Mesodermal cell (in vitro differentiated cells): ENCODE data around the gene STXBP6.
"Not testable (repeated sequence)": the region's sequence is repeated elsewhere in the genome, so short reads cannot be mapped to it uniquely, and the experiment has no call there.

ENCODE experiments used
- H3K27ac ChIP-seq: 2 replicates; pipeline ENCODE4 v1.7.0; 2013; ENCODE audit warnings: mild to moderate bottlenecking, low read depth, low read length, moderate library complexity; ENCODE audit not compliant: severe bottlenecking
- H3K36me3 ChIP-seq: 2 replicates; pipeline ENCODE4 v1.7.1; 2013; ENCODE audit warnings: mild to moderate bottlenecking, low read length, moderate library complexity; ENCODE audit not compliant: control insufficient read depth, insufficient read depth
- H3K4me1 ChIP-seq: one replicate; pipeline ENCODE4 v1.7.1; 2013; ENCODE audit warnings: mild to moderate bottlenecking, low read length; ENCODE audit not compliant: insufficient read depth, control insufficient read depth, poor library complexity, severe bottlenecking
- H3K4me3 ChIP-seq: 2 replicates; pipeline ENCODE4 v1.7.0; 2013; ENCODE audit warnings: low read length, control low read depth, mild to moderate bottlenecking; ENCODE audit not compliant: insufficient read depth, poor library complexity, severe bottlenecking; ENCODE audit errors: extremely low read depth
- H3K9me3 ChIP-seq: 2 replicates; pipeline ENCODE4 v1.7.1; 2013; ENCODE audit warnings: mild to moderate bottlenecking, low read length, moderate library complexity; ENCODE audit not compliant: control insufficient read depth
- WGBS, 2 experiments: methylation state at CpG; one replicate each; pipeline ENCODE4 v1.1.5; 2013; ENCODE audit warnings: missing lambda C conversion rate in 2 of 2; ENCODE audit not compliant: insufficient coverage in 2 of 2; 5-methylcytosine and 5-hydroxymethylcytosine counted together

Gene STXBP6

GRCh38 chr14:24966579-24966964 lies 83.4 kb downstream of the STXBP6 start:
- Histone ChIP-seq H3K27ac (peak overlapping the region; percentile 87), H3K36me3 (no peaks in the 10 kb centered on the region), H3K4me3 (no peak overlapping the region), H3K9me3 (no peaks in the 10 kb centered on the region), H3K4me1 (peaks cover 34% of the 10 kb centered on the region)
- 80% methylated on average over 1 of the region's 1 CpG; no CpG with 5 or more reads in 1 of the 2 experiments for WGBS, 2 experiments

- peak overlapping the region; percentile 87 for H3K27ac ChIP-seq
Measured at GRCh38 chr14:24965934-24966578, 83.9 kb downstream of the STXBP6 start.

GRCh38 chr14:24965578-24965933 lies 84.4 kb downstream of the STXBP6 start:
- 100% methylated on average over 1 of the region's 1 CpG; no CpG with 5 or more reads in 1 of the 2 experiments for WGBS, 2 experiments
- Histone ChIP-seq H3K27ac (peak overlapping the region; percentile 87), H3K36me3 (no peaks in the 10 kb centered on the region), H3K4me3 (no peak overlapping the region), H3K4me1 (peaks cover 30% of the 10 kb centered on the region), H3K9me3 (no peaks in the 10 kb centered on the region)

More at GRCh38 chr14:24965934-24966578, 83.9 kb downstream of the STXBP6 start:
- H3K4me1 ChIP-seq: peaks cover 30% of the 10 kb centered on the region
- H3K9me3 ChIP-seq: no peaks in the 10 kb centered on the region
- no peaks in the 10 kb centered on the region for H3K36me3 ChIP-seq
- 80% methylated on average over 1 of the region's 3 CpGs; no CpG with 5 or more reads in 1 of the 2 experiments for WGBS, 2 experiments
- H3K4me3 ChIP-seq: no peak overlapping the region

- H3K4me1 ChIP-seq: peaks cover 35% of the 10 kb centered on the region
- no peak overlapping the region for H3K27ac ChIP-seq
- H3K9me3 ChIP-seq: no peaks in the 10 kb centered on the region
- no peak overlapping the region for H3K4me3 ChIP-seq
- WGBS, 2 experiments: 100% methylated on average over 1 of the region's 2 CpGs; no CpG with 5 or more reads in 1 of the 2 experiments
- H3K36me3 ChIP-seq: no peaks in the 10 kb centered on the region
Measured at GRCh38 chr14:24964591-24964990, 85.4 kb downstream of the STXBP6 start.

GRCh38 chr14:24964048-24964447 lies 85.9 kb downstream of the STXBP6 start:
- WGBS, 2 experiments: 83% methylated on average over 1 of the region's 2 CpGs; no CpG with 5 or more reads in 1 of the 2 experiments
- Histone ChIP-seq H3K27ac (no peak overlapping the region), H3K4me1 (peaks cover 40% of the 10 kb centered on the region)

GRCh38 chr14:24962118-24962517 lies 87.8 kb downstream of the STXBP6 start:
- H3K4me3 ChIP-seq, H3K27ac ChIP-seq, H3K36me3 ChIP-seq, H3K9me3 ChIP-seq: not testable (repeated sequence)
- WGBS, 2 experiments: 90 to 100% methylated on average over 2 of the region's 6 CpGs
- H3K4me1 ChIP-seq: peaks cover 38% of the 10 kb centered on the region

More at GRCh38 chr14:24964048-24964447, 85.9 kb downstream of the STXBP6 start:
- H3K9me3 ChIP-seq: no peaks in the 10 kb centered on the region
- no peak overlapping the region for H3K4me3 ChIP-seq
- H3K36me3 ChIP-seq: no peaks in the 10 kb centered on the region

- H3K27ac ChIP-seq: no peak overlapping the region
- WGBS, 2 experiments: 100% methylated on average over 1 of the region's 2 CpGs
- no peaks in the 10 kb centered on the region for H3K9me3 ChIP-seq
- H3K4me1 ChIP-seq: peaks cover 30% of the 10 kb centered on the region
- H3K4me3 ChIP-seq: no peak overlapping the region
- H3K36me3 ChIP-seq: no peaks in the 10 kb centered on the region
Measured at GRCh38 chr14:24960816-24961215, 89.1 kb downstream of the STXBP6 start.

GRCh38 chr14:24959791-24960331 lies 90.1 kb downstream of the STXBP6 start:
- Histone ChIP-seq H3K36me3 (no peaks in the 10 kb centered on the region), H3K9me3 (no peaks in the 10 kb centered on the region), H3K4me1 (peaks cover 23% of the 10 kb centered on the region), H3K27ac (no peak overlapping the region), H3K4me3 (no peak overlapping the region)
- 70 to 82% methylated on average over 1 of the region's 1 CpG for WGBS, 2 experiments

GRCh38 chr14:24958271-24958670 lies 91.7 kb downstream of the STXBP6 start:
- 60 to 100% methylated on average over 1 of the region's 1 CpG for WGBS, 2 experiments
- Histone ChIP-seq H3K4me3 (no peak overlapping the region), H3K4me1 (peaks cover 20% of the 10 kb centered on the region), H3K36me3 (no peaks in the 10 kb centered on the region), H3K9me3 (no peaks in the 10 kb centered on the region), H3K27ac (no peak overlapping the region)

- Histone ChIP-seq H3K4me3 (no peak overlapping the region), H3K36me3 (no peaks in the 10 kb centered on the region), H3K4me1 (peaks cover 20% of the 10 kb centered on the region), H3K27ac (no peak overlapping the region), H3K9me3 (no peaks in the 10 kb centered on the region)
- 100% methylated on average over 1 of the region's 1 CpG; no CpG with 5 or more reads in 1 of the 2 experiments for WGBS, 2 experiments
Measured at GRCh38 chr14:24957814-24958213, 92.1 kb downstream of the STXBP6 start.

- no peak overlapping the region for H3K27ac ChIP-seq
- WGBS, 2 experiments: 81 to 93% methylated on average over 3 of the region's 4 CpGs
- no peak overlapping the region for H3K4me3 ChIP-seq
- no peaks in the 10 kb centered on the region for H3K9me3 ChIP-seq
- peaks cover 20% of the 10 kb centered on the region for H3K4me1 ChIP-seq
- no peaks in the 10 kb centered on the region for H3K36me3 ChIP-seq
Measured at GRCh38 chr14:24956104-24956503, 93.8 kb downstream of the STXBP6 start.
